GM18526 (cell line): Measurements from ENCODE around the gene NBPF3.

Experiments
- POLR2A ChIP-seq: IDR thresholded peaks from 3 replicates; pipeline ENCODE4 v1.6.1; 2011; ENCODE audit not compliant: insufficient read length; ENCODE audit errors: extremely low read depth

The NBPF3 gene

DNA sequence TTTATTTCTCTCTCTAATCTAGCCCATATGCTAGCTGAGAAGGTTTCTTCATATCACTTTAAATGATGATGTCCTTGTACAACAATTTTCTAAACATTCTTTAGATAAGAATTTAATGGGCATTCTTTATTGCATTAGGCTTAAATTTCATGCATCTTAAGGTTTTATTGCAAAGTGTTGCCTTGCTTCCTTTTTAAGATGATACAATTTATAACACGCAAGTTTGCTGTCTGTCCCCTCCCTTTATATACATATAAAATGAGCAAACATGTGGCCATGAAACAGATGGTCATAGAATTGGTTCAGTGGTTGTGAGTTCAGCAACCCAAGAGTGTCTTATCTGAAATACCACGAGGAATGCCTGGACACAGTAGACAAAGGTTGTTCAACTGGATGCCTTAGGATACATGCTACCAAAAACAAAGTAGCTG is 12.1 kb downstream of the NBPF3 start:
- TF ChIP-seq POLR2A = no peak

DNA sequence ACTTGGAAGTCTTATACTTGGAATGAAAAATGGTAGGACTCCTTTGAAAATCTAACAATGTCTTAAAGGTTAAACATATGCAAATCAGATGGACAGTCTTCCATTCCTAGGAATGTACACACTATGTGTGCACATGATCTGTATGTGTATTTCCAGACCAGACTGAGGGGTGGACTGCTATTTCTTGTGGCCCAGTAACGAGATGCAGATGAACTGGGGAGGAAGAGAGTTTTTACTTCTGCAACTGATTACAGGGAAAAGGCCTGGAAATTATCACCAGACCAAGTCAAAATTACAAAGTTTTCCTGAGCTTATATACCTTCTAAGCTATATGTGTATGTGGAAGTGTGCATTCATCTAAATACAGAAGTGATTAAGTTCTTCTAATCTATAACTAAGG is 17.7 kb downstream of the NBPF3 start:
- TF ChIP-seq POLR2A = no peak

DNA sequence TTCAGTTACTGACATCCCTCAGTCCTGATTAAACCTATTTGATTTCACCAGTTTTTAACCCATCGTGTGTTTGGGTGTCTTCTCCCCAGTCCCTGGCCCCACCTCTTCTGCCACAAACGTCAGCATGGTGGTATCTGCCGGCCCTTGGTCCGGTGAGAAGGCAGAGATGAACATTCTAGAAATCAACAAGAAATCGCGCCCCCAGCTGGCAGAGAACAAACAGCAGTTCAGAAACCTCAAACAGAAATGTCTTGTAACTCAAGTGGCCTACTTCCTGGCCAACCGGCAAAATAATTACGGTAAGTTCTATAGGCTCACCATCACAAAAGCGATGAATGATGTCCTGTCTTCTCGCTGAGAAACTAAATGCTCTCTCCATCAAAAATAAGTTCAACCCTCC is 28.7 kb downstream of the NBPF3 start:
- TF ChIP-seq POLR2A = no peak

DNA sequence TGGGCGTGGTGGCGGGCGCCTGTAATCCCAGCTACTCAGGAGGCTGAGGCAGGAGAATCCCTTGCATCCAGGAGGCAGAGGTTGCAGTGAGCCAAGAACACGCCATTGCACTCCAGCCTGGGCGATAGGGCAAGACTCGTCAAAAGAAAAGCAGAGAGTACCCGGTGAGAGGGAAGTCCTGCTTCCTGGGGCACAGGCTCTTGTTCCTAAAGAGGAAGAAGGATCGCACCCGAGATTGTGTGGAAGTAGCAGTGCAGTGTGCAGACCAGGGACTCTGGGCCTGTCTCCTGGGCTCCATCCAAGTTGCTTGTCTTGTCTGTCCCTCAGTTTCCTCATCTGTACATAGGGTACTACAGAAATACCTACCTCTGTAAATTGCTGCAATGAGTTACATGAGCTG is 29.6 kb downstream of the NBPF3 start:
- TF ChIP-seq POLR2A = no peak

DNA sequence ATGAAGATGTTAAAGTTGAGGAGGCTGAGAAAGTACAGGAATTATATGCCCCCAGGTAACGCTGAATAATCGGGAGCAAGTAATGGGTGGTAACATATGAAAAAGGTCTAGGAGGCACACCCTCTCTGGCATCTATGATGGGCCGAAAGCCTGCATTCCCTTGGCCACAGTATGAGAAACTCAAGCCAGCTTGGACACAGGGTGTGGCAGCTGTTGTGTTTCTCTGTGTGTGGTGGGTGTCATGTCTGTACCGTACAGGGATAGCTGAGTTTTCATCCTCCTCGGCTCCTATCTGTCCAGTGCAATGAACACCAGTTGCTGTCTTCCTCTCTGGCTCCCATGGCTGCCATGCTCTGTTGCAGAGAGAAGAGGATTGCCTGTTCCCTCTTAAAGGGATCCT is 32.9 kb downstream of the NBPF3 start:
- TF ChIP-seq POLR2A = no peak

DNA sequence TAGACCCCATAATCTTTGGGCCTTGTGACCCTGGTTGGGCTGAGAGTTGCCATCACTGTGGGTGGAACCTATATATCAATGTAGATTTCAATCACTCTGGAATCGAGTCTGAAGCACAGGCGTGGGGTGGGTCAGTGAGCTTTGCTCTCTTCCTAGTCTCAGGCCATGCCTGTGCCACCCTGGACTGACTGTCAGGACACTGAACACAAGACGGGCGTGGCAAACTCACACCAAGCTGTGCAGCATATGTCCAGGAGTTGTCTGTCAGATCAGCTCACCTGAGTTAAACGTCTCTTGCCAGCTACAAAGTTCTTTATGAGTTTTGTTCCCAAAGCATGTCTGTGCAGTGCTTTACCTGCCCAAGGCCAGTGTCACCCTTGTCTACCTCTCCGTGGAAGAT is 38.4 kb downstream of the NBPF3 start:
- TF ChIP-seq POLR2A = no peak

DNA sequence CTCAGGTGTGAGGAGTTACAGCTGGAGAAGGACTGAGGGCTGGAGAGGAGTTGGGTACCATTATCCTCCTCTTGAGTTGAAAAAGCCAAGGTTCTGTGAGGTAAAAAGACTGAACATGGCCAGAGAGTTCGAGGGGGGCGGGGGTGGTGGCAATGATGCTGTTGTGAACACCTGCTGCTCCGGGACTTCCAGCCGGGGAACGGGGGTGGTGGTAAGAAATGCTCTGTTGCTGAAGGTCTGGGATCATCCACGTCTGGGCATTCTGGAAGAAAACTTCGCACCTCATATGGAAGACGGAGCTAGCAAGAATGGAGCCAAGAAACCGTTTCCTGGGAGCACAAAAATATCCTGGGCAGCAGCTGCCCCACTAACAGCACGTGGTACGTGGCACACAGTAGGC is 49.2 kb downstream of the NBPF3 start:
- TF ChIP-seq POLR2A = no peak

DNA sequence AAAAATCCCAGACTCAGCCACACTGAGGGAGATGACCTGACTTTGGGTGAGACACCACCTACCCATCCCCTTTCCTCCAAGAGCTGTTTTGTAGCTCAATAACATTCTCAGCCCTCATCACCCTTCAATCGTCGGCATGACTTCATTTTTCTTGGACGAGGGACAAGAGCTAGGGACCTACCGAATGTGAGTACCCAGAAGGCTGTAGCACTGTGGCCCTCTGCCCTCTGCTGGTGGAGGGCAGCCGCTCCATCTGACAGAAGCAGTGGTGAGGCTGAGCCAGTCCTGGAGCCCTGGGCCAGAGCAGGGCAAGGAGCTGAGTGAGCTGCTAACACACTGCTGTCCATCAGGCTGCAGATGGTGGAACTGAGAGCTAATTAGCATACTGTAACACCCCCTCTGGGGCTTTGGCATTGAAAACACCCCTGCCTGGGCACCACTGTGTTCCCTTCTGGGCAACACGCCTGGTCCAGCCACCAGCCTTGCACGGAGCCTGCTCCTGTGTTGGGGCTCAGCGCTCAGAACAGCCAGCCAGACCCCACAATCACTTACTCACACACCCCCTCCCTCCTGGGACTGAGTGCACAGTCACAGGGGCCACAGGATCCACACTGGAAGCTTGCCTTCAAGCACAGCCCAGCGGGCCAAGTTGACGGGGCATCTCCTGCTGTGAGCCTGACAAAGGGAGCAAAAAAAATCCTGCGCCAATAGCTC is 51.0 kb downstream of the NBPF3 start:
- TF ChIP-seq POLR2A = no peak

DNA sequence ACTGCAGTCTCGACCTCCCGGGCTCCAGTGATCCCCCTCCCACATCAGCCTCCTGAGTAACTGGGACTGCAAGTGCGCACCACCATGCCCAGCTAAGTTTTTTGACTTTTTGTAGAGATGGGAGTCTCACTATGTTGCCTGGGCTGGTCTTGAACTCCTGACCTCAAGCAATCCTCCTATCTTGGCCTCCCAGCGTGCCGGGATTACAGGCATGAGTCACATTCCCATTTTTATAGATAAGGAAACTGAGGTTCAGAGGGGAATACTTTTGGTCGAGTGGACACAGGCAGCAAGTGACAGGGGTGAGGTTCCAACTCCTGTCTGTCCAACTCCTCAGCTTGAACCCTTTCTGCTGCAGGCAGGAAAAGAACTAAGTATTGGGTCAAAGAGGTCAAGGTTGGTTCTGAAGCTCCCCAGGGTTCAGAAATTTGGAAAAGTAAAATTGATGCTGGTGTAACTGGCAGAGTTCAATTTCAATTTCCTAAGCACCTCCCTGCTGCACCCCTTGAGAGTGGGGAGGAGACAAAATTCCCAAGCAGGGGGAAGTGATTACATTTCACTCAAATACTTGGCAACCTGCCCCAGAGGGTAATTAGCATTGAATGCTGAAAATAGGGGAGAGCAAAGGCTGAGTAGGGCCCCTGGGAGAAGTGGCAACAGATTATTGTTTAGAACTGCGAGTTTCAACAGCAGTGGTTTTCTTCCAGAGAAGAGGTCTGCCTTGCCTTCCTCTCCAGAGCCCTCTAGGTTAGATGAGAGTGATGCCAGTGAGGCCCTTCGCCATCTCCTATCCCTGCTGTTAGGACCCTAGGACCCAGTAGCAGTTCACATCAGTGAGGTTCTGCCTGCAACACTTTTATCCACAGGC is 51.8 kb downstream of the NBPF3 start:
- no peak for TF ChIP-seq POLR2A

DNA sequence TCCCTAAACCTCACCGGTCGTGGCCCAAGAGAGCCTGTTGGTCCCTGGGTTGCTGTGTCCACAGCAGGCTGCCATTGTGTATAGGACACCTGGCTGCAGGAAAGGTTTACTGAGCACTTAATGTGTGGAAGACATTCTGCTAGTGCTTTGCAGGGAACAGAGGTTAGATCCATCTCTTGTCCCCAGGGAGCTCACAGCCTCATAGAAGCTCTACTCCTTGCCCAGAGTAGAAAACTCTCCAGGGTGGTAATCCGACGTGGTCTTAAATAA is 52.4 kb downstream of the NBPF3 start:
- no peak for TF ChIP-seq POLR2A

DNA sequence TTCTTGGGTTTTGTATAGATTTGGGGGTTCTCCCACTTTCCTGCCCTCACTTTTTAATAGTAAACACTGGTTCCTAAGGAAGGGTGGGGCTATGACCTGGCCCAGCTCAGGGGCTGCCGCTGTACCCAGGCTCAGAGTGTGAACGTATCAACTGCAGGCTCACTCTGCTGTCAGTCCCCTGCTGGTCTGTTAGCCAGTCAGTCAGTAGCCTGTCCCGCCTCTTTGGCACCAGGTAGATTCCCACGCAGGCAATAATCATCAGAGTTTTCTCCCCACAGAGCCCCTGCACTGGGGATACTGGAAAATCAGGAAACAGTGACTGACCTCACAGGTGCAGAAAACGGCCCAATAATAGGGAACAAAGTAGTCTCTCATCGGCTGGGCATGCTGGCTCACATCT is 54.3 kb downstream of the NBPF3 start:
- no peak for TF ChIP-seq POLR2A

DNA sequence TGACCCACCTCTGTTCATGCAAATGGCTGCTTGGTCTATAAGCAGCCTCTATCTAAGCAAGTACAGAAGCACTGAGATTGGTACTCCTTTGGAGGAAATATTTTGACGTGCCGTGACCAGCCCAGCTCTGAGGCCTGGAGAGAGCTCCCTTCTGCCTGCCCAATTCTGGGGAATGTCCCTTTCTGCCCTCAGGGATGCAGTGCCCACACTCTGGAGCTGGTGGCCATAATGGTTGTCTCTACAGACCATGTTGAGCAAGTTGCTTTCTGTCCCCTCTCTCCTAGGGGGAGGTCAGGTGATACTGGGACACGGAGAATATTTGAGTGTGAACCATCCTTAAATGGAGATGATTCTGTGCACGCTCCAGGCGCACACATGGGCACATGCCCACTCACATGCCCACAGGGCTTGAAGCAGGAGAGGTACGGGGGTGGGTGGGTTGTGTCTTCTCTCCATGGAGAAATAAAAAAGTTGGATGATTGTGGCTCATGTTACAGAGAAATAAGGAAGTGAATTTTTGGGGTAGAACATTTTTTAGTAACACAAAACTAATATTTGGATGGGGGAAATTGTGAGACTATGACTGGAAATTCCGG is 55.4 kb downstream of the NBPF3 start:
- TF ChIP-seq POLR2A = no peak

DNA sequence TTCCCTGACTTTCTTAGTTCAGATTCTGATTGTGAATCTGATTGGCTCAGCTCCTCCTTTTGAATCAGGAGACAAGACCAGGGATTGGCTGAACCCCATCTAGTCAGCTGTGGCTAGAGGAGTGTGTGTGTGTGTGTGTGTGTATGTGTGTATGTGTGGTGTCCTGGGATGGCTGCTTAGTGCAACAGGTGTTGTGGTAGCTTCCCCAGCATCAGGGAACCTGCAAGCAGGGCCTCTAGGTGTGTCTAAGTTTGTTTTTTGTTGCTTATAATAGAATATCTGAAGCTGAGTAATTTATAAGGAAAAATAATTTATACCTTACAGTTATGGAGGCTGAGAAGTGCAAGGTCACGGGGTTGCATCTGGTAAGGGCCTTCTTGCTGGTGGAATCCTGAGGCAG is 56.1 kb downstream of the NBPF3 start:
- TF ChIP-seq POLR2A = no peak

DNA sequence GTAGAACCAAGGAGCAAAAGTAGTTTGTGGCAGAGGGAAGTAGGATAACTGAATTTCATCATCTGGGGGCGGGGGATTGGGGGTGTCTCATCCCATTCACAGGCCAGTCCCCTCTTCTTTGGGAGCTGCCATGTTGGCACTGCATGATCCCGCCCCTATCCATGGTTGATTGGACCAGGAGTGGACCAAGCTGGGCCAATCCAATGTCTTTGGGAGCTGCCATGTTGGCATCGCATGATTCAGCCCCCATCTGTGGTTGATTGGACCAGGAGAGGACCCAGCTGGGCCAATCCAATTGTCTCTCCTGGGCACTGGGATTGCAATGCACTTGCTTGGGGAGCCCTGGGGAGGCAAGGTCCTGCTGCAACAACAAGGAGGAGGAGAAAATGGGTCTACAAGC is 56.9 kb downstream of the NBPF3 start:
- no peak for TF ChIP-seq POLR2A

DNA sequence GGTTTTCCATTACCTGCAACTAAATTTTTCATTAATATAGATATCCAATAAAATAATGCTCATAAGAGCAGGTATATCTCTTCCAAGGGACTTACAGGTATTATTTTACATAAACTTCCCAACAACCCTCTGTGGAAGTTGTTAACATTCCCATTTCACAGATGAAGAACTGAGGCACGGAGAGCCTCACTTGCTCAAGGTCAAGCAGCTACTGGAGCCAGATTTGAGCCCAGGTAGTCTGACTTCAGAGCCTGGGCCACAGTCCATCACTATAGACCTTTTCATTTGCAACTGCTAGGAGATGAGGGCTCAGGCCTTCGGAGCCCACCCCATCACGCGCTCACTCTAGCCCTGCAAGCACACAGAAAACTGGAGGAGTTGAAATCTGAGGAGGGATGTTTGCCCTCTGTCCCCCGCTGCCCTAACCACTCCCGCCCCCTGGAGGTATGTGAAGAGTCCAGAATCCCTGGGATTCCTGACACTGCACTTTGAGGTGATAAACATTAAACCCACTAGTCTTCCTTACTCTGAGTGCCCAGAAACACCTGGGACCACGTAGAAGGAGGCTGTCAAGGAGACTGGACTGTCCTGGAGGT is 57.6 kb downstream of the NBPF3 start:
- TF ChIP-seq POLR2A = no peak

DNA sequence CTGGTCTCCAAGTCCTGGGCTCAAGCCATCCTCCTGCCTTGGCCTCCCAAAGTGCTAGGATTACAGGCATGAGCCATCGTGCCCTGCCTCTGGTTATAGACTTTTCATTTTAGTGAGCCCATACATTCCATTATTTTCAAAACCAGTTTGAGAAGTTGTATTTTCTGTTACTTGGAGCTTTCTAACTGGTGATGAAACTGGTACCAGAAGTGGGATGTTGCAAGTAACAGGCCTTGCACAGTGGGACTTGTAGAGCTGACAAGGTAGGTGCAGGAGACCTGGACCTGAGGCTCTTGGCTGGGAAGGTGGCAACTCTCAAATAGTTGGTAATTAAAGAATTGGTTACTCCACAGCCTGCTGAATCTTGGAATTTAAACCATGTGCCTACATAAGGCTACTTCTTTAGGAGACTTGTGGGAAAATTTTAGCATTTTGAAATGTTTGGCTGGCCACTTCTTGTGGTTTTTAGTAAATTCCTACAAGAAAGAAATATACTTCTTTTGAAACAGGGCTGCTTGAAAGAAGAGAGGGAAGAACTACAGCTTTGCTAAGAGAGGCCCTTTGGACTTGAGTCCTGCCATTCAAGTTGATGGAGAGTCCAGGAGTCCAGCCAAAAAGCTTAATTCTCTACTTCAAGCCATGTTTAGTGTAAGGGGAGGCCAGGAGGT is 59.5 kb downstream of the NBPF3 start:
- no peak for TF ChIP-seq POLR2A

DNA sequence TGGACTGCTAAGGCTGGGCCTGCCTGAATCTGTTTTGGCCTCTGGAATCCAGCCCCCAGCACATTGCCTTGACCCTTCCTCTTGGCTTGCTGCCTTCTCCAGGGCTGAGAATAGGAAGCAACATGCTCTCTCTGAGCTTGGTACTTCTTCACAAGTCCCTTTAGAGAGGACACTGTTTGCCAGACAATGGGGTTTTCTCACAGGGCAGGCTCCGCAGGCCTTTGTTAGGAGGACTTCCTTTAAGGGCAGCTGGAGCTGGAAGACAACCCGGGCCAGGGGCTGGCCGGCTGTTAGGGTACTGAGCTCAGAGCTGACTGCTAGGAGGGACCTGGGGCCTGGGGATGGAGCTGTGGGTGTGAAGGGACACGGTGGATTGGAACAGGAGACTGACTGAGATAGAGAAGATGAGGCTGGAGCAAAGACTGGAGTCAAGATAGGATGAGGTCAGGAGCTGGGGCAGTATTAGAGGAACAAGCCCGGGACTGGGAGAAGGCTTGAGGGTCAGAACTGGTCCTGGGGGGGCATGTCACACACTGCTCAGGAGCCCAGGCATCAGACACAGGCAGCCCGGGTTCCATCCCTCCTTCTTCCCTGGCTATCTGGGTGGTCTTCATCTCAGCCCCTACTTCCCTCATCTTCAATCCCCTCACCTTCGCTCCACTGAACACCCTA is 63.9 kb downstream of the NBPF3 start:
- no peak for TF ChIP-seq POLR2A
